Chondrocyte (in vitro differentiated cells): ENCODE results near the gene MACC1. TPM values are rescaled to one million over a fixed set of nuclear protein-coding genes. Genes with fewer than 3 reads are reported as not detected.

Experiments
- DNase-seq: peaks from one replicate; pipeline ENCODE4 v3.0.0; 2021; ENCODE audit warnings: mixed read lengths, low spot score
- H3K27ac Mint-ChIP-seq: one replicate; pipeline ENCODE4 v1.8.0; 2021; ENCODE audit warnings: mild to moderate bottlenecking, moderate library complexity, mixed read lengths; ENCODE audit not compliant: unreplicated experiment
- H3K27me3 Mint-ChIP-seq: 2 replicates; pipeline ENCODE4 v1.8.0; 2021; ENCODE audit warnings: low read depth, mixed read lengths
- H3K36me3 Mint-ChIP-seq: 2 replicates; pipeline ENCODE4 v1.8.0; 2021; ENCODE audit warnings: low read depth, mixed read lengths
- H3K4me1 Mint-ChIP-seq: 2 replicates; pipeline ENCODE4 v1.8.0; 2021; ENCODE audit warnings: low read depth, mild to moderate bottlenecking, mixed read lengths
- H3K4me3 Mint-ChIP-seq: one replicate; pipeline ENCODE4 v1.8.0; 2021; ENCODE audit warnings: mild to moderate bottlenecking, moderate library complexity, mixed read lengths; ENCODE audit not compliant: unreplicated experiment
- H3K9me3 Mint-ChIP-seq: 2 replicates; pipeline ENCODE4 v1.8.0; 2021; ENCODE audit warnings: low read depth, mixed read lengths
- total RNA-seq: library from RNA; stranded (reverse); gene quantifications from 3 replicates; pipeline ENCODE4 v1.2.1, GENCODE V29; 2021
- TF ChIP-seq, protein P1 (sequence below): fragments of 200-600 bp; sonication (generic); IDR thresholded peaks from 2 replicates; pipeline ENCODE4 v1.5.0; 2021; ENCODE audit warnings: antibody characterized with exemption, mild to moderate bottlenecking, moderate library complexity

Gene MACC1
- total RNA-seq, 1 donor from 2014 or later, result not detected

DNA sequence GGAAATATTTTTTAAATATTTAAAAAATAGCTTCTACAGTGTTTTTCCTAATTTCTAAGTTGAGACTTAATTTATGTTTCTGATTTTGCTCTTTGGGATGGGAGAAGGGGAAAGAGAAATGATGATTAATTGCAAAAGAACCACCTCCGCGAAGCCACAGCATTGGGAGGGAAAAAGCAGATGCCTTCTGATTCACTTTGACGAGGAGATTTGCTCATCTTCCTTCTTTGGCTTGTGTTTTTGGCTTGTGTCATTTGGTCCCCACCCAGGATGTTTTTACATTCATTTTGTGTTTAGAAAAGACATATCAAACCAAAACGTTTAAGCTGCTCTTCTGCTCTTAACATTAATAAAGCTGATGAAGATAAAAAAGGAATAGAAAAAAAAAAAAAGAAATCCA is 121.7 kb downstream of the MACC1 start:
- no peak for DNase-seq
- Mint-ChIP-seq H3K9me3 (peaks cover 12% of the 10 kb centered on the region), H3K4me3 (no peak overlapping the region), H3K27me3 (peaks cover 7% of the 10 kb centered on the region), H3K27ac (no peak overlapping the region), H3K4me1 (peaks cover 5% of the 10 kb centered on the region), H3K36me3 (peaks cover 1% of the 10 kb centered on the region)
- TF ChIP-seq, protein P1, sequence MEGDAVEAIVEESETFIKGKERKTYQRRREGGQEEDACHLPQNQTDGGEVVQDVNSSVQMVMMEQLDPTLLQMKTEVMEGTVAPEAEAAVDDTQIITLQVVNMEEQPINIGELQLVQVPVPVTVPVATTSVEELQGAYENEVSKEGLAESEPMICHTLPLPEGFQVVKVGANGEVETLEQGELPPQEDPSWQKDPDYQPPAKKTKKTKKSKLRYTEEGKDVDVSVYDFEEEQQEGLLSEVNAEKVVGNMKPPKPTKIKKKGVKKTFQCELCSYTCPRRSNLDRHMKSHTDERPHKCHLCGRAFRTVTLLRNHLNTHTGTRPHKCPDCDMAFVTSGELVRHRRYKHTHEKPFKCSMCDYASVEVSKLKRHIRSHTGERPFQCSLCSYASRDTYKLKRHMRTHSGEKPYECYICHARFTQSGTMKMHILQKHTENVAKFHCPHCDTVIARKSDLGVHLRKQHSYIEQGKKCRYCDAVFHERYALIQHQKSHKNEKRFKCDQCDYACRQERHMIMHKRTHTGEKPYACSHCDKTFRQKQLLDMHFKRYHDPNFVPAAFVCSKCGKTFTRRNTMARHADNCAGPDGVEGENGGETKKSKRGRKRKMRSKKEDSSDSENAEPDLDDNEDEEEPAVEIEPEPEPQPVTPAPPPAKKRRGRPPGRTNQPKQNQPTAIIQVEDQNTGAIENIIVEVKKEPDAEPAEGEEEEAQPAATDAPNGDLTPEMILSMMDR, result no peak

DNA sequence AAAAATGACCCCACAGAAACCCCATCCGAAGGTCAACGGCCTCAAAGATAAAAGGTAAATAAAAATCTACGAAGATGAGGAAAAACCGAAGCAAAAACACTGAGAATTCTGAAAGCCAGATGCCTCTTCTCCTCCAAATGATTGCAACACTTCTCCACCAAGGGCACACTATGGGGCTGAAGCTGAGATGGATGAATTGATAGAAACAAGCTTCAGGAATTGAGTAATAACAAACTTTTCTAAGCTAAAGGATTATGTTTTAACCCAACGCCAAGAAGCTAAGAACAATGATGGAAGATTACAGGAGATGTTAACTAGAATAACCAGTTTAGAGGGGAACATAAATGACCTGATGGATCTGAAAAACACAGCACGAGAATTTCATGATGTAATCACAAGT is 127.8 kb downstream of the MACC1 start:
- no peak for DNase-seq
- H3K27me3 Mint-ChIP-seq, result peaks cover 11% of the 10 kb centered on the region
- H3K36me3 Mint-ChIP-seq, result peaks cover 1% of the 10 kb centered on the region
- TF ChIP-seq, protein P1, result no peak
- H3K4me3 Mint-ChIP-seq, result no peak overlapping the region
- H3K27ac Mint-ChIP-seq, result no peak overlapping the region
- H3K4me1 Mint-ChIP-seq, result no peaks in the 10 kb centered on the region
- H3K9me3 Mint-ChIP-seq, result peaks cover 2% of the 10 kb centered on the region

DNA sequence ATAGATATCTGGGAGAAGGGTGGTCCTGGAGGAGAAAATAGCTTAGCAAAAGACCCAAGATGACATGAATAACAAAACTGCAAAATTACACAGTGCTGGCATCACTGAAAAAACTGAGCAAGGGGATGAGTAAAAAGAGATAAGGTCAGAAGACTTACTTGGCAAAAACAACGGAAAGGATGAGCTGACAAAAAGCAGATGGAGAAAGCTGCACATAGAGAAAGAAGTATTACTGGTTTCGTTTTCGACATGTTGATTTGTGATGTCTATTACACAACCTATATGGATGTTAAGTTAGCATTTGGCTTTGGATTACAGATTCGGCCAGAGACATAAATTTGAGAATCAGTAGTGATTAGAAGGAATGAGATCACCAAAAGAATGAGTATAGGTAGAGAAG is 132.1 kb downstream of the MACC1 start:
- Mint-ChIP-seq H3K4me3 (no peak overlapping the region), H3K27me3 (peaks cover 8% of the 10 kb centered on the region), H3K4me1 (no peaks in the 10 kb centered on the region), H3K27ac (no peak overlapping the region), H3K9me3 (no peaks in the 10 kb centered on the region), H3K36me3 (no peaks in the 10 kb centered on the region)
- TF ChIP-seq, protein P1, result no peak
- DNase-seq, result no peak

Other genes with a start within 250 kb of the MACC1 start
- 0.40 to 1.3 TPM (median 0.56 TPM) in 3 replicates for gene ITGB8, start 113.5 kb upstream of the MACC1 start, total RNA-seq